ENCODE results near the gene CHD9NB. TPM values are rescaled to one million over a fixed set of nuclear protein-coding genes. Genes with fewer than 3 reads are reported as not detected.
A peak's percentile ranks its signal among the peaks of the same experiment; 100 is the strongest.

CHD9NB gene
- total and polyA plus RNA-seq, 10 of the 15 experiments (the other 5 are each of a cell fraction or from before 2014, with no cell fraction given): 0.14 to 1.6 (median 0.73) TPM

DNA sequence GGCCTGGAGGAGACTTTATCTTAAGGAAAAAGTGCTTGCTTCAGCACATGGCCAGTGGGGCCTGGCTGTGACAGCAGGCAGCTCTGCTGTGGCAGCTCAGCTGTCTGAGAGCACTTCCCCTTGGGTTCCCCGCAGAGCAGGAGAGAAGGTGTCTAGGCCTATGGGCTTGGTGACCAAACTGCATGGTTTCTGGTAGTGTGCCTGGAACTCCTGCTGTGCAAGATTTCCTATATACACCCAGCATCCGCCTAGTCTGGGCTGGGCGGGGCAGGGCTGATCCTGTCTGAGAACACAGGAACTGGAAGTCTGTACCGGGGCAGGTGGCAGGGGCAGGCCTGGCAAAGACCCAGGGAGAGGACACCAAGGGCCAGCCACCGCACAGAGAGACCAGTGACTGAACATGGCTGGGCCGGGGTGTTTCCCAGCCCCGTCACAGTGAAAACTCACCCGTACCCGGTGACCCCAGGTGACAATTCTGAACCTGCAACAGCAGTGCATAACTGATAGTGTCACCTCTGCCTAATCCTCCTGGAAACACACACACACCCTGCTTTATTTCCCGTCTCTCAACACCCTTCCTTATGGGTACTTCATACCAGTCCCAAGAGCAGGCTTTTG, 41.4 kb upstream of the CHD9NB start (continued):
- TF ChIP-seq EED (IDR thresholded peaks at IDR 0.05; ENCODE audit: low read depth) (peak; percentile 54), TBL1XR1 (IDR thresholded peaks at IDR 0.05; ENCODE audit: low read depth, low read length) (peak; percentile 51; the same call in 1 of the 2 replicates), SMAD1 (IDR thresholded peaks at IDR 0.05; ENCODE audit: low read depth, partially characterized antibody) (no peak), CREM (IDR thresholded peaks at IDR 0.05; ENCODE audit: low read depth) (0 out of 2 replicates have a peak, but pooled peaks have one; percentile 18), MYB (IDR thresholded peaks at IDR 0.05; ENCODE audit: borderline replicate concordance, low read depth, low read length) (no peak), HCFC1 (IDR thresholded peaks at IDR 0.05; ENCODE audit: low read length) (no peak), POLR2AphosphoS2 (IDR thresholded peaks at IDR 0.05; ENCODE audit: low read depth, low read length) (no peak), SMAD5 (IDR thresholded peaks at IDR 0.05; ENCODE audit: low read depth) (no peak), POU2F2 (IDR thresholded peaks at IDR 0.05; ENCODE audit: borderline replicate concordance, low read depth, low read length) (no peak), NR2F1 (conservative IDR thresholded peaks at IDR 0.05) (peak; percentile 51), NRF1 (conservative IDR thresholded peaks at IDR 0.05; ENCODE audit: low read depth, low read length) (no peak), TAF1 (IDR thresholded peaks at IDR 0.05; ENCODE audit: borderline replicate concordance, low read depth, low read length) (no peak), SUPT20H (IDR thresholded peaks at IDR 0.05; ENCODE audit: borderline replicate concordance, control insufficient read depth, low read depth, low read length) (no peak), SIN3A (IDR thresholded peaks at IDR 0.05; ENCODE audit: low read depth, low read length) (peak; percentile 46; the same call in 1 of the 2 replicates), IRF4 (IDR thresholded peaks at IDR 0.05; ENCODE audit: low read depth, low read length) (no peak), RFX5 (IDR thresholded peaks at IDR 0.05; ENCODE audit: low read depth, low read length) (no peak), HDGF (IDR thresholded peaks at IDR 0.05) (no peak), NFIC (IDR thresholded peaks at IDR 0.05; ENCODE audit: low read depth, low read length) (no peak), WRNIP1 (IDR thresholded peaks at IDR 0.05; ENCODE audit: borderline replicate concordance, low read depth, low read length) (no peak), POLR2A (IDR thresholded peaks at IDR 0.05; ENCODE audit: low read depth, low read length) (0 out of 2 replicates have a peak, but pooled peaks have one; percentile 22), ZNF217 (IDR thresholded peaks at IDR 0.05) (no peak)
- TF ChIP-seq, protein P1, sequence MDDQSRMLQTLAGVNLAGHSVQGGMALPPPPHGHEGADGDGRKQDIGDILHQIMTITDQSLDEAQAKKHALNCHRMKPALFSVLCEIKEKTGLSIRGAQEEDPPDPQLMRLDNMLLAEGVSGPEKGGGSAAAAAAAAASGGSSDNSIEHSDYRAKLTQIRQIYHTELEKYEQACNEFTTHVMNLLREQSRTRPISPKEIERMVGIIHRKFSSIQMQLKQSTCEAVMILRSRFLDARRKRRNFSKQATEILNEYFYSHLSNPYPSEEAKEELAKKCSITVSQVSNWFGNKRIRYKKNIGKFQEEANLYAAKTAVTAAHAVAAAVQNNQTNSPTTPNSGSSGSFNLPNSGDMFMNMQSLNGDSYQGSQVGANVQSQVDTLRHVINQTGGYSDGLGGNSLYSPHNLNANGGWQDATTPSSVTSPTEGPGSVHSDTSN (IDR thresholded peaks at IDR 0.05; ENCODE audit: insufficient replicate concordance, low read depth, low read length): no peak
- TF ChIP-seq, protein P2, sequence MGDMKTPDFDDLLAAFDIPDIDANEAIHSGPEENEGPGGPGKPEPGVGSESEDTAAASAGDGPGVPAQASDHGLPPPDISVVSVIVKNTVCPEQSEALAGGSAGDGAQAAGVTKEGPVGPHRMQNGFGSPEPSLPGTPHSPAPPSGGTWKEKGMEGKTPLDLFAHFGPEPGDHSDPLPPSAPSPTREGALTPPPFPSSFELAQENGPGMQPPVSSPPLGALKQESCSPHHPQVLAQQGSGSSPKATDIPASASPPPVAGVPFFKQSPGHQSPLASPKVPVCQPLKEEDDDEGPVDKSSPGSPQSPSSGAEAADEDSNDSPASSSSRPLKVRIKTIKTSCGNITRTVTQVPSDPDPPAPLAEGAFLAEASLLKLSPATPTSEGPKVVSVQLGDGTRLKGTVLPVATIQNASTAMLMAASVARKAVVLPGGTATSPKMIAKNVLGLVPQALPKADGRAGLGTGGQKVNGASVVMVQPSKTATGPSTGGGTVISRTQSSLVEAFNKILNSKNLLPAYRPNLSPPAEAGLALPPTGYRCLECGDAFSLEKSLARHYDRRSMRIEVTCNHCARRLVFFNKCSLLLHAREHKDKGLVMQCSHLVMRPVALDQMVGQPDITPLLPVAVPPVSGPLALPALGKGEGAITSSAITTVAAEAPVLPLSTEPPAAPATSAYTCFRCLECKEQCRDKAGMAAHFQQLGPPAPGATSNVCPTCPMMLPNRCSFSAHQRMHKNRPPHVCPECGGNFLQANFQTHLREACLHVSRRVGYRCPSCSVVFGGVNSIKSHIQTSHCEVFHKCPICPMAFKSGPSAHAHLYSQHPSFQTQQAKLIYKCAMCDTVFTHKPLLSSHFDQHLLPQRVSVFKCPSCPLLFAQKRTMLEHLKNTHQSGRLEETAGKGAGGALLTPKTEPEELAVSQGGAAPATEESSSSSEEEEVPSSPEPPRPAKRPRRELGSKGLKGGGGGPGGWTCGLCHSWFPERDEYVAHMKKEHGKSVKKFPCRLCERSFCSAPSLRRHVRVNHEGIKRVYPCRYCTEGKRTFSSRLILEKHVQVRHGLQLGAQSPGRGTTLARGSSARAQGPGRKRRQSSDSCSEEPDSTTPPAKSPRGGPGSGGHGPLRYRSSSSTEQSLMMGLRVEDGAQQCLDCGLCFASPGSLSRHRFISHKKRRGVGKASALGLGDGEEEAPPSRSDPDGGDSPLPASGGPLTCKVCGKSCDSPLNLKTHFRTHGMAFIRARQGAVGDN (IDR thresholded peaks at IDR 0.05): peak; percentile 85
- TF ChIP-seq, protein P3, sequence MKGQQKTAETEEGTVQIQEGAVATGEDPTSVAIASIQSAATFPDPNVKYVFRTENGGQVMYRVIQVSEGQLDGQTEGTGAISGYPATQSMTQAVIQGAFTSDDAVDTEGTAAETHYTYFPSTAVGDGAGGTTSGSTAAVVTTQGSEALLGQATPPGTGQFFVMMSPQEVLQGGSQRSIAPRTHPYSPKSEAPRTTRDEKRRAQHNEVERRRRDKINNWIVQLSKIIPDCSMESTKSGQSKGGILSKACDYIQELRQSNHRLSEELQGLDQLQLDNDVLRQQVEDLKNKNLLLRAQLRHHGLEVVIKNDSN (IDR thresholded peaks at IDR 0.05; ENCODE audit: borderline replicate concordance, extremely low read length, insufficient read depth, low read depth, low read length): no peak
- TF ChIP-seq, protein P4, sequence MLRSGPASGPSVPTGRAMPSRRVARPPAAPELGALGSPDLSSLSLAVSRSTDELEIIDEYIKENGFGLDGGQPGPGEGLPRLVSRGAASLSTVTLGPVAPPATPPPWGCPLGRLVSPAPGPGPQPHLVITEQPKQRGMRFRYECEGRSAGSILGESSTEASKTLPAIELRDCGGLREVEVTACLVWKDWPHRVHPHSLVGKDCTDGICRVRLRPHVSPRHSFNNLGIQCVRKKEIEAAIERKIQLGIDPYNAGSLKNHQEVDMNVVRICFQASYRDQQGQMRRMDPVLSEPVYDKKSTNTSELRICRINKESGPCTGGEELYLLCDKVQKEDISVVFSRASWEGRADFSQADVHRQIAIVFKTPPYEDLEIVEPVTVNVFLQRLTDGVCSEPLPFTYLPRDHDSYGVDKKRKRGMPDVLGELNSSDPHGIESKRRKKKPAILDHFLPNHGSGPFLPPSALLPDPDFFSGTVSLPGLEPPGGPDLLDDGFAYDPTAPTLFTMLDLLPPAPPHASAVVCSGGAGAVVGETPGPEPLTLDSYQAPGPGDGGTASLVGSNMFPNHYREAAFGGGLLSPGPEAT (IDR thresholded peaks at IDR 0.05; ENCODE audit: low read depth): no peak

All from GM12878 (cell line).